ENCODE results near the gene TEX29. TPM values are rescaled to one million over a fixed set of nuclear protein-coding genes. Genes with fewer than 3 reads are reported as not detected.

TEX29 gene
- total RNA-seq, 1 experiment from 2014 or later, result not detected

DNA sequence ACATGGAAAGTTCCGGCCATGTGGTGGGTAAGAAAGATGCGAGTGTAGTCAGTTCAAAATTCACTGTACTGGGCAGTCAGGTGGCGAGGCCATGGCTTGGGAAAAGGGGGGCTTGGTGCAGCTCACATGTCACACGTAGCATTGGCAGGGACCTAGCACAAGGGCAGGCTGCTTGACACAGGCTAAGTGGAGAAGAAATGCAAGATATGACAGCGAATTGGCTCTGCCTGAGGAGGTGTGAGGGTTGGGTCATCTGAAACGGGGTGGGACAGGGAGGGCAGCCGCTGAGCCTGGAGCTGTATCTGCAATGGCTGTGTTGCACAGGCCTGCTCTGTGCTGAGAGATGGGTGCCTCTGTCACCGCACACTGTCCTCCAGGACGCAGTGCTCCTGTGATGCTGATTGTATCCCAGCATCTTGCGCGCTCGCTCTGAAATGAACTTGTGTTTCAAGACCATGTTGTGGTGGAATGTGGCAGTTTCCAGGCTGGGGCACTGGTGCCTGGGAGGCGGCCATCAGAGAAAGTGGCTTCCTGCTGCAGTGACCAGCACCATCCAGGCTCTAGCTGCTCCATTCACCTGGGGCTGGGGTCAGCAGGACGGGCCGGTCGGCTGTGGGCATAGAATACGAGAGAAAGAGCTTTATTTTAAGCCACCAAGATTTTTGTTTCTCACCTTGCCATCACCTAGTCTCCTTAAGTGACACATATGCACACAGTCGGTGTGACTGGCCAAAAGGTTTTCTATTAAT, 70.3 kb downstream of the TEX29 start:
- no TSS peak for BruUV-seq (replicated peaks)
- Mint-ChIP-seq H3K9me3 (ENCODE audit: unreplicated experiment) (no peaks in the 10 kb centered on the region), H3K27me3 (ENCODE audit: insufficient read depth, unreplicated experiment) (peaks cover 14% of the 10 kb centered on the region), H3K4me3 (ENCODE audit: unreplicated experiment) (no peak overlapping the region), H3K27ac (ENCODE audit: unreplicated experiment) (no peak overlapping the region), H3K4me1 (ENCODE audit: low read depth, unreplicated experiment) (no peaks in the 10 kb centered on the region), H3K36me3 (ENCODE audit: insufficient read depth, unreplicated experiment) (no peaks in the 10 kb centered on the region)
- ChIA-PET POLR2A (no interaction called here), CTCF (no interaction called here)
- TF ChIP-seq CTCF (IDR thresholded peaks at IDR 0.05; ENCODE audit: insufficient read depth in 1 of 2, low read depth in 1 of 2, low read length in 1 of 2, severe bottlenecking in 1 of 2, unreplicated experiment in 1 of 2), result no peak
- Histone ChIP-seq H3K9me3 (no peaks in the 10 kb centered on the region), H3K4me1 (no peaks in the 10 kb centered on the region), H3K27me3 (replicated peaks; ENCODE audit: control insufficient read depth, insufficient read depth, low read length) (no peaks in the 10 kb centered on the region), H3K4me3 (ENCODE audit: low read depth, low read length) (no peak overlapping the region), H3K36me3 (ENCODE audit: control insufficient read depth, insufficient read depth, low read length) (no peaks in the 10 kb centered on the region)
- DNase-seq, result no peak
- intact Hi-C loops (cut with micrococcal nuclease; ENCODE audit: unreplicated experiment), result no loop called here

GRCh38 chr13:111392486-111392885, 72.0 kb downstream of the TEX29 start:
- no peaks in the 10 kb centered on the region for H3K4me1 ChIP-seq
- TF ChIP-seq CTCF (IDR thresholded peaks at IDR 0.05; ENCODE audit: insufficient read depth in 1 of 2, low read depth in 1 of 2, low read length in 1 of 2, severe bottlenecking in 1 of 2, unreplicated experiment in 1 of 2), result no peak
- H3K9me3 Mint-ChIP-seq (ENCODE audit: unreplicated experiment), result no peaks in the 10 kb centered on the region
- H3K27me3 ChIP-seq (replicated peaks; ENCODE audit: control insufficient read depth, insufficient read depth, low read length), result no peaks in the 10 kb centered on the region
- no peaks in the 10 kb centered on the region for H3K9me3 ChIP-seq
- no peak overlapping the region for H3K4me3 ChIP-seq (ENCODE audit: low read depth, low read length)
- no peak for DNase-seq
- no peaks in the 10 kb centered on the region for H3K36me3 Mint-ChIP-seq (ENCODE audit: insufficient read depth, unreplicated experiment)
- peaks cover 14% of the 10 kb centered on the region for H3K27me3 Mint-ChIP-seq (ENCODE audit: insufficient read depth, unreplicated experiment)
- H3K27ac Mint-ChIP-seq (ENCODE audit: unreplicated experiment), result no peak overlapping the region
- no peaks in the 10 kb centered on the region for H3K36me3 ChIP-seq (ENCODE audit: control insufficient read depth, insufficient read depth, low read length)
- H3K4me1 Mint-ChIP-seq (ENCODE audit: low read depth, unreplicated experiment), result no peaks in the 10 kb centered on the region
- CTCF ChIA-PET, result no interaction called here
- POLR2A ChIA-PET, result no interaction called here
- intact Hi-C loops (cut with micrococcal nuclease; ENCODE audit: unreplicated experiment), result no loop called here
- H3K4me3 Mint-ChIP-seq (ENCODE audit: unreplicated experiment), result no peak overlapping the region
- BruUV-seq (replicated peaks), result no TSS peak

- H3K27me3 ChIP-seq (replicated peaks; ENCODE audit: control insufficient read depth, insufficient read depth, low read length), result no peaks in the 10 kb centered on the region
- POLR2A ChIA-PET, result no interaction called here
- CTCF ChIA-PET, result no interaction called here
- no peak for TF ChIP-seq CTCF (IDR thresholded peaks at IDR 0.05; ENCODE audit: insufficient read depth in 1 of 2, low read depth in 1 of 2, low read length in 1 of 2, severe bottlenecking in 1 of 2, unreplicated experiment in 1 of 2)
- BruUV-seq (replicated peaks), result no TSS peak
- Mint-ChIP-seq H3K36me3 (ENCODE audit: insufficient read depth, unreplicated experiment) (no peaks in the 10 kb centered on the region), H3K9me3 (ENCODE audit: unreplicated experiment) (no peaks in the 10 kb centered on the region), H3K4me3 (ENCODE audit: unreplicated experiment) (no peak overlapping the region), H3K27me3 (ENCODE audit: insufficient read depth, unreplicated experiment) (peaks cover 17% of the 10 kb centered on the region), H3K4me1 (ENCODE audit: low read depth, unreplicated experiment) (no peaks in the 10 kb centered on the region), H3K27ac (ENCODE audit: unreplicated experiment) (no peak overlapping the region)
- intact Hi-C loops (cut with micrococcal nuclease; ENCODE audit: unreplicated experiment), result no loop called here
- H3K4me1 ChIP-seq, result no peaks in the 10 kb centered on the region
- no peak for DNase-seq
- H3K36me3 ChIP-seq (ENCODE audit: control insufficient read depth, insufficient read depth, low read length), result no peaks in the 10 kb centered on the region
- no peaks in the 10 kb centered on the region for H3K9me3 ChIP-seq
- H3K4me3 ChIP-seq (ENCODE audit: low read depth, low read length), result no peak overlapping the region
Observed at GRCh38 chr13:111393221-111393790, 72.9 kb downstream of the TEX29 start.

Other genes with a start within 250 kb of the TEX29 start
- gene ARHGEF7, start 205.3 kb upstream of the TEX29 start, total RNA-seq (2022), result 60.5 and 65.7 TPM in 2 replicates